SW480 (cell line): ENCODE measurements around the gene EME2.

Experiments used
- DNase-seq: peaks from one replicate; pipeline ENCODE4 v3.0.0-alpha.2; 2016; ENCODE audit warnings: low spot score

EME2 gene

GRCh38 chr16:1745181-1745899 is 27.3 kb upstream of the EME2 start:
- DNase-seq: peak; percentile 68

GRCh38 chr16:1745900-1746692 is 26.5 kb upstream of the EME2 start:
- DNase-seq: peak; percentile 83

GRCh38 chr16:1746693-1747195 is 25.9 kb upstream of the EME2 start:
- peak; percentile 26 for DNase-seq

GRCh38 chr16:1747934-1748333 is 24.7 kb upstream of the EME2 start:
- DNase-seq: no peak

- DNase-seq: no peak
These were observed 23.2 kb upstream of the EME2 start for GRCh38 chr16:1749152-1750117.

GRCh38 chr16:1751946-1752345 is 20.7 kb upstream of the EME2 start:
- no peak for DNase-seq

GRCh38 chr16:1752853-1753252 is 19.8 kb upstream of the EME2 start:
- DNase-seq: no peak

- no peak for DNase-seq
These were observed 18.4 kb upstream of the EME2 start for GRCh38 chr16:1754204-1754603.

- DNase-seq: no peak
These were observed 14.7 kb upstream of the EME2 start for GRCh38 chr16:1757714-1758461.

GRCh38 chr16:1758923-1759322 is 13.7 kb upstream of the EME2 start:
- DNase-seq: no peak

GRCh38 chr16:1759511-1759910 is 13.1 kb upstream of the EME2 start:
- DNase-seq: no peak

GRCh38 chr16:1760911-1761310 is 11.7 kb upstream of the EME2 start:
- no peak for DNase-seq

- no peak for DNase-seq
These were observed 10.9 kb upstream of the EME2 start for GRCh38 chr16:1761751-1762150.

GRCh38 chr16:1762196-1762878 is 10.3 kb upstream of the EME2 start:
- DNase-seq: no peak

GRCh38 chr16:1762879-1763520 is 9.6 kb upstream of the EME2 start:
- no peak for DNase-seq

GRCh38 chr16:1763521-1764511 is 8.8 kb upstream of the EME2 start:
- no peak for DNase-seq

GRCh38 chr16:1764971-1765370 is 7.6 kb upstream of the EME2 start:
- no peak for DNase-seq

GRCh38 chr16:1765826-1766225 is 6.8 kb upstream of the EME2 start:
- no peak for DNase-seq

GRCh38 chr16:1766231-1766630 is 6.4 kb upstream of the EME2 start:
- no peak for DNase-seq
